ENCODE measurements around the gene CACNA2D3.

CACNA2D3 gene

DNA sequence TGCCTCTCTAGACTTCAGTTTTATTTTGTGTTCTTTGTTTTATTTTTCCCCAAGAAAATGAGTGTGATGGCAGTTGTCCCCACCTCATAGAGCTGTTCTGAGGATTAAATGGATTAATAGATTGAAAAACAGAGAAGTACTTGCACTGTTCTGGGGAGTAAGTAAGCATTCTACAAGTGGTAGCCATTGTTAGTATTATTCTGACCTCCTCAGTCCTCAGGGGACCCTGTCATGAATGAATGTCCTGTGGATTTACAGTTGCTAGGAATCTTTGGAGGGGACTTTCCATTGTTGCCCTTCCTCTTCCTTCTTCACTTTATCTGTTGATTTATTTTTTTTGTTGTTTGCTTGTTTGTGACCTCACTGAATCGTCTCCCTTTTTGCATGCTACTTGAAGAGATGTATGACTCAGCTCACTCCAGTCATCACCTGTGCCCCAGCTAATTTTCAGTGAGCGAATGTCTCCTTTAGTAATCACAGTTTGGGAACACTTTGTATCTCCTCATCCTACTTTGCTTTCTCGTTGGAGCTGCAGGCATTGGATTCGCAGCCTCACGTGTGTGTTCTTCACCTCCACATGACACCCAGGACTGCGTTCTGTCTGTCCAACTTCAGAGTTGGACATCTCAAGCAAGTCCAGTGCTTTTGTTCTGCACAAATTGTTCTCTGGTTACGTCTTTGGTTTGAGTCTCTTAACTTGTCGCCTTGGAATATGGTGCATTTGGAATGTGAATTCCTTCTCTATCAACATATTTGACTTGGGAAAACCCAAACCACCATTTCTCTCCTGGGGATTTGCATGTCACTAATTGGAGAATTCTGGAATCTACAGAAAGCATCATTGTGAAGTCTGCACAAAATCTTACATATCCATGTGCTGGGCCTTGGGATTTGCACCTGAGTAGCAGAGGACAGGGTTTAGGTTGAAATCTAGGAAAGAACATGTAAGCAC lies 751.0 kb downstream of the CACNA2D3 start:
- TF ChIP-seq GATA2 (IDR thresholded peaks at IDR 0.05; ENCODE audit: low read depth, low read length): no peak
- TF ChIP-seq GATA3 (IDR thresholded peaks at IDR 0.05; ENCODE audit: low read depth, low read length): no peak

DNA sequence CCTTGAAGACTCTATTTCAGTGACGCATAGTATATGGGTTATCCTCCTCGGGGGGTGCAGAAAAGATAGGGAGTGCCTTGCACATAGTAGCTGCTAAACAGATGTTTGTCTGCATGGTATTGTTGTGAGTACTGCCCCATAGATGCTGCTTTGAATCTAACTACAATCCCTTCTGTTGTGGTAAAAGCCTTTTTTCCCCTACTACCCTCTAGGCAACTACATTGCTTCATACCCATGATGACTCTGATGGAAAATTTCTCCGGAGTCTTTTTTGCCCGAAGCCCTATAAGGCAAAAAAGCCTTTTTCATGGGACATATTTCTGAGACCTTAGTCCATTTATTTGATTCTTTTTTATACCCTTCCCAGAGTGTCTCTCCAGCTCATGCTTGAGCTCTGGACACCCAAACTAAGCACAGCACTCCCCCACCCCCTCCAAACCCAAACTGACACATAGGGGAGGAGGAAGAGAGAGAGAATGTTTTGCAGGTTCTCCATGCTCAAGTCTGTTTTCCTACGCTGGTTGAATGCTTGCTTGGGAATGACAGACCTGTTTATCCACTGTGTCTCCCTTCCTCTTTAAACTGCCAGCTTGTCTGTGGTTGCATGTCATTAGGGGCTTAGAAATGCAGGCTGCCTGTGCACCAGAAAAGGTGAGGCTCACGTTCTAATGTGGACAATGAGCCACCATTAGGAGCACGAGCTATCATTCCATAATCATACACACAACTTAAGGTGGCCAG lies 752.6 kb downstream of the CACNA2D3 start:
- TF ChIP-seq GATA3 (IDR thresholded peaks at IDR 0.05; ENCODE audit: low read depth, low read length): no peak
- no peak for TF ChIP-seq GATA2 (IDR thresholded peaks at IDR 0.05; ENCODE audit: low read depth, low read length)

DNA sequence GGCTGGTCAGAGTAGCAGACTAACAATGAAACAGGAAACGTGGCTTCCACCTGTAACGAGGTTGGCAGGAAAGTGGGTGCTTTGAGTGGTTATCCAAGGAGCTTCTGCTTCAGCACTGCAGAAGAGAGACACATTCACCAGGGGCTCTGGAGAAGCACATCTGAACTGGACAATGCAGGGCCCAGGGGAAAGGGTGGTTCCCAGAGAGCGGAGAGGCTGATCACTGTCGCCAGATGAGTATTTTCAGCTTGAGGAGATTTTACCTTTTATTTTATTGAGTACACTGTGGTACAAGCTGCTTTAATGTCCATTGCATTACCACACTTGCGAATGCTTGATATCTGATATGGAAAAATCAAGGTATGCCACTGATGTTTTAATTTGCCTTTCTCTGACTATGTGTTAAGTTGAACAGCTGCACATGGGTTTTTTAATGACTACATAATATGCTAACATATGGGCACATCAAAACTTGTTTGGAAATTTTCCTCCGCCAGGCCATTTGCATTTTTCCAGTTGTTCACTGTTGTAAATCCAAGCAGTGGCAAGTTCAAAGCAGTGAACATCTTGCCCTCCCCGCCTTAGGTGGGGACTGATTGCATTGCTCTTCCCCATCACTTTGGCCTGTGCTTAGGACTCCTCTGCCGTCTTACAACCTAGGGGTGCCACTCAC lies 753.4 kb downstream of the CACNA2D3 start:
- TF ChIP-seq GATA2 (IDR thresholded peaks at IDR 0.05; ENCODE audit: low read depth, low read length) (no peak), GATA3 (IDR thresholded peaks at IDR 0.05; ENCODE audit: low read depth, low read length) (no peak)

DNA sequence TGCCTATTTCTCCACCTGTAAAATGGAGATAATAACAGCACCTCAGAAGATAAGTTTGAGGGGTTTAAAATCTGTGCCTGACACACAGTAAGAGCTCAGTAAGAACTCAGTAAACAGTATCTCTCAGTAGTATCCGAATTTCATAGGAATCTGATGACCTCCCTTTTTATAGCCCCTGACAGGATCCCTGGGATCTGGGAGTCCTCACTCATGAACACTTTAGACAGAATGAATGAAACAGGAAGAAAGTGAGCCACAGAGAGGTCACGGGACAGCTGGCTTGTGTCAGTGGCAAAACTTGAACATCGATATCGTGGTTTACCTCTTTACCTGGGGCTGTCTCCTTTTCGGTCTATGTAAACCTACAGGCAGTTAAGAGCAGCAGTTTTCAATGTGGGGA lies 754.3 kb downstream of the CACNA2D3 start:
- TF ChIP-seq GATA2 (IDR thresholded peaks at IDR 0.05; ENCODE audit: low read depth, low read length) (no peak), GATA3 (IDR thresholded peaks at IDR 0.05; ENCODE audit: low read depth, low read length) (no peak)

DNA sequence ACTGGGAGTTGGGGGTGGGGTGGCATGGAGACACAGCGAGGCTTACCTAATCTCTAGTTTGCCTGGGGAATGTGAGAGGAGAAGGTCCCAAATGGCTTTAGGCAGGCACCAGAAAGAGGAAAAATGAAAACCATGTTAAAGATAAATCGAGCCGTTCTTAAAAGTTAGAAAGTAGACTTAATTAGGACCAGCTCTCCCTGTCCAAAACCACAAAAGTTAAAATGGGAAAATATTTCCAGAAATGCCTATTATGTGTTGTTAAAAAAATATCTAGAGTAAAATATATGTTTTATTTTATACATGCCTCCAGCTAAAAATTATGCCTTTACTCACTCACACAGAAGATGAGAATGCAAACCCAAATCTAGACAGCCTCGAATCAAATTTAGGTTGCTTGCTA lies 755.4 kb downstream of the CACNA2D3 start:
- TF ChIP-seq GATA2 (IDR thresholded peaks at IDR 0.05; ENCODE audit: low read depth, low read length): no peak
- no peak for TF ChIP-seq GATA3 (IDR thresholded peaks at IDR 0.05; ENCODE audit: low read depth, low read length)

DNA sequence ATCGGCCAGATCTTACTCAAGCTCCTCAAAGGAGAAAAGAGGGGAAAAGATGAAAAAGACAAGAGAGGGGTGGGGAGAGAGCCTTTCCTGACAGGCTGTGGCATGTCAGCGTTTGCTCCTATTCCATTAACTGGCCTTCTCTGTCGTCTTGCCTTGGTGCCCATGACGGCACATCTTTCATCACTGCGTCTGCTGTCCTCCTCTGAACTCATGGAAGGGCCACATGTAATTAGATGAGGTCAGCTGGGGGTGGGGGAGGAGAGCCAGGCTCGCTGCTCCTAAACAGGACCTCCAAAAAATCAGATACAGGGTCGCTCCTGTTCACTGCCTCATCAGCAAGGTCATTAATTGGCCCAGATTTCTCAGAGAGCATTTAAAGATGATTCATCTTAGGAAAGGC lies 755.8 kb downstream of the CACNA2D3 start:
- TF ChIP-seq GATA3 (IDR thresholded peaks at IDR 0.05; ENCODE audit: low read depth, low read length): no peak
- TF ChIP-seq GATA2 (IDR thresholded peaks at IDR 0.05; ENCODE audit: low read depth, low read length): no peak

DNA sequence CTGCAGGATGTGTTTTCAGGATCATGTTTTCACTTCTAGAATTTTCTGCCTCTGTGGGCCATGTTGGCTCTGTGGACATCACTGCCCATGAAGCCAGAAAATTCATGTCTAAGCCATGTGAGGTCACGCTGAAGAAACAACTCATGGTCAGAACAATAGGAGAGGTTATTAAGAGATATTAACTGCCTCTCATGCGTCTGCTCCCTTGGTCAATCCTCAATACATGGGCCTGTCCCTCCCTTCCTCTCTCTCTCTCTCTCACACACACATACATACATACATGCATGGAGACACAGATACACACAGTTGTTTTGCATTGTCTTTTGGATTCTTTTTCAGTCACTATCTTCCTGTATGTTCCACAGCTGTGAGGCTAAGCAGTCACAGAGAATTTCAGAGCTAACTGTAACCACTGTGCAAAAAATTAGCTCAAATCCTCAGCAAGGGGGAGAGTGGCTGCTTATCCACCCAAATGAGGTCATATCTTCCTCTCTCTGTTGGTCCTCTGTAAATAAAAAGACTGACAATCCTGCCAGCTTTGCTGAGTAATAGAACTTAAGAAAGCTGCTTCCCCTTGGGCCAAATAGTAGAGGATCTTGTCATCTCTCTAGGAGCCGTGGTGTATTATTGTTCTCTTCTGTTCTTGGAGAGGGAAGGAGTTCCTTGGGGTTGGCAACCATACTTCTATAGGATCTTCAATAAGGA lies 759.9 kb downstream of the CACNA2D3 start:
- TF ChIP-seq GATA3 (IDR thresholded peaks at IDR 0.05; ENCODE audit: low read depth, low read length): no peak
- TF ChIP-seq GATA2 (IDR thresholded peaks at IDR 0.05; ENCODE audit: low read depth, low read length): no peak

DNA sequence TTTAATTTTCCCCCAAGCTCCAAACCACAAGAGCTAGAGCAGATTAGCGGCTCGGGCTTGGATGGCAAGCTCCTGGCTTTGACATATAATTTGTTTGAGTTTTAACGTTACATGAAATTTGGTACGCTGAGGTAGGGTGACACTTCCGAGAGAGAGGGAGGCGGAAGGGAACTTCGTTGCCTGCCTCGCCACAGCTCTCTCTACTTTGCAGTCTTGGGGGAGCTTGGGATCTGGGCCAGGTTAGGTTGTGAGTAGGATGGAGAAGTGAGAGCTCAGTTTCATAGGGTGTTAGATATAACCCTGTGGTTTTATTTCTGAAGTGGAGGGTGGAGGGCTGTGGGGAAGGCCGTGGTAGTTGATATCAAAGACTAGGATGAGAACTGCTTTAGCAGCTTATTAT lies 765.8 kb downstream of the CACNA2D3 start:
- TF ChIP-seq GATA2 (IDR thresholded peaks at IDR 0.05; ENCODE audit: low read depth, low read length) (no peak), GATA3 (IDR thresholded peaks at IDR 0.05; ENCODE audit: low read depth, low read length) (no peak)

DNA sequence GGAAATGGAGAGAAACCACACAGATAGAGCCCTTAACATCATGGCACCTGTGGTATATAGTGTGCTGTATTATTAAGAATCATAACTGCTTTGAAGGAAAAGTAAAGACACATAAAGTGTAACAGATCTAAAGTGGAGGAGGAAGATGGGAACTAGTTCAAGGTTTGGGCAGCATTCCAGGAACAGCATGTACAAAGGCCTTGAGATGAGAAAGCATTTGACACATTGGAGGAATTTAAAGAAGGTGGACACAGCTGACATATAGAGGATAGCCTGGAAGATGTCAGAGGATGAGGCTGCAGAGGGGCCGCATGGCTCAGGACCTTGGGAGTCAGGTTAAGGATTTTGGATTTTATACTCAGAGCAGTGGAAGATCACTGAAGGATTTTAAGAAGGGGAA lies 766.5 kb downstream of the CACNA2D3 start:
- TF ChIP-seq GATA3 (IDR thresholded peaks at IDR 0.05; ENCODE audit: low read depth, low read length) (no peak), GATA2 (IDR thresholded peaks at IDR 0.05; ENCODE audit: low read depth, low read length) (no peak)

DNA sequence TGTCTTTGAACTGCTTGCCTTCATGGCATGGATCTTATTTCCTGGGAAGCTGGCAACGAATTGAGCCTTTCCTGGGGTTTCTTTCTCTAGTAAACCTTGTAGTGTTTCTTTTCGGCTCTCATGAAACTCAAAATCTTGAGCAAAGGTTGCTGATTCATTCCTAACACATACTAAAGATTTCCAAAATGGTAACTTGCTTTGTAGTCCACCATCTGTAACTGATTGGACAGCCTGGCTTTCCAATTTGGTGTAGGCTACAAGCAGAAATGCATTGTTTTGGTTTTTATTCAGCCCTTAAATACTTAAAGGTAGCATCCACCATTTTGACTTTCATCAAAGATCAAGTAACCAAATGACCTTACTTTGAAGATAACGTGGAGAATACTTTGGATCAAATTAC lies 767.4 kb downstream of the CACNA2D3 start:
- no peak for TF ChIP-seq GATA3 (IDR thresholded peaks at IDR 0.05; ENCODE audit: low read depth, low read length)
- no peak for TF ChIP-seq GATA2 (IDR thresholded peaks at IDR 0.05; ENCODE audit: low read depth, low read length)

DNA sequence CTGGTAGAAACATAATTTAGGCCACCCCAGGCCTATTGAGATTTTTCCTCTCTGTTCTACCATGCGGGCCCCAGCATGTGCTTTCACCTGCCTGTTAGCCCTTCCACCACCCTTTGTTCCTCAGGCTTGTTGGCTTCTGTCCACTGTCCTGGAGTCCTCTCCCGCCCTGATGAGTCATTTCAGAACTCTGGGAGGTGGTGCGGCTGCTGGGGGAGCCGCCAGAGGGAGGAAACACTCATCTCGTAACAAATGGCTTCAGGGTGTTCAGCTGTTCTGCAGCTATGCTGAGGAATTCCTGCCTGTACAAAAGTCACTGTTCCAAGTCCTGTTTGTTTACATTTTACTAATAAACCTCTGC lies 769.2 kb downstream of the CACNA2D3 start:
- TF ChIP-seq GATA3 (IDR thresholded peaks at IDR 0.05; ENCODE audit: low read depth, low read length) (no peak), GATA2 (IDR thresholded peaks at IDR 0.05; ENCODE audit: low read depth, low read length) (no peak)

DNA sequence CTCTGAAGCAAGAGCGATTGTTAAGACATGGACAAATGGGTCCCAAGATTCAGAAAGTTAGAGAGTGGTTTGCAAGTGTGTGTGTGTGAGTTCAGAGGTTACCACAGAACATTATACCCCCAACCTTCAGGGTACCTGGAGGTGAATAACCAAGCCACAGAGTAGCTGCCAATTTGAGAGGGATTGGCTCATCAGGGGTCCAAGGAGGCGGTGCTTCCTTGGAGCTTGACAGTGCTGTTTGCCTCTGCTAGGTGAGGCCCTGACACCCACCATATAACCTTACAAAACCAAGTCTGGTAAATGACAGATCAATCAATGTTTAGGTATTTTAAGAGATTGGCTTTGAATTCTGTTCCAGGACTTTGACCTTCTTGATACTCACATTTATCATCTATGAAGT lies 769.8 kb downstream of the CACNA2D3 start:
- TF ChIP-seq GATA2 (IDR thresholded peaks at IDR 0.05; ENCODE audit: low read depth, low read length) (no peak), GATA3 (IDR thresholded peaks at IDR 0.05; ENCODE audit: low read depth, low read length) (no peak)

DNA sequence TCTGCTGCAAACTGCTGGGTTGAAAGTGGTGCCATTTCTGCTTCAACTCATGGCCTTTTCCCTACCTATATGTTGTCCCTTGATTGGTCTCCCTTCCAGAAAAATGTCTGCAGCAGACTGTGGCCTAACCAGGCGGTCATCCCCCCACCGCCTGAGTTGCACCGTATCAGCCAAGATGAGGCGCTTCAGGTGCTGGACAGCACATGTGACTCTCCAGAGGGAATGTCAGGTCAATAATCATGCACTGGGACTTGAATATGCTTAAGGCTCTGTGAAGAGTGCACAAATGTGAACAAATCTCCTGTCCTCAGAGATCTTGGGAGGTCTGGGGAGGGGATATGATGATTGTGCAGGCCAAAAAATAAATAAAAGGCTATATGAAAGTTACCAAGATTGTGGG lies 773.3 kb downstream of the CACNA2D3 start:
- no peak for TF ChIP-seq GATA3 (IDR thresholded peaks at IDR 0.05; ENCODE audit: low read depth, low read length)
- TF ChIP-seq GATA2 (IDR thresholded peaks at IDR 0.05; ENCODE audit: low read depth, low read length): no peak
